ENCODE data around the gene POU5F2.

Gene POU5F2

DNA sequence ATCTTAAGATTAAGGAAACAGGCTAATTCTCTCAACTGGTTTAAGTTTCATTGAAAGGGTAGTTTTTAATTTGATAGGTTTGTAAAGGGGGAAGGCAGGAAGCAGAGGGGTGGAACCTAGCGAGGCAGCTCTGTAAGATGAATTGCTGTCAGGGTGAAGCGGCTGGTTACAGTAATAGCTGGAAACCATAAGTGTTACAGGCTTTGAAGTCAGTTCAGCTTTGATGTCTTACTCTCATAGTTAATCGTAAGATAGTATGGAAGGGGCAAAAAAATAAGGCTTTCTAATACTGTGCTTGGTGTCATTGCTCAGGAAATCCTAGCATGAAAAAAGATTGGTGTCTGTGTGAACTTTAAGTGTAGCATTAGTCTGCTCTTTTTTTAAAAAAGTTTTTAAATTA, 20.3 kb downstream of the POU5F2 start:
- DNase-seq (ENCODE audit: extremely low spot score, insufficient read length, low read depth), result no peak
- no peak for FAIRE-seq

- no peak for DNase-seq (ENCODE audit: extremely low spot score, insufficient read length, low read depth)
- FAIRE-seq, result no peak
These were observed 24.2 kb downstream of the POU5F2 start for GRCh38 chr5:93717162-93717561.

GRCh38 chr5:93716453-93716852, 24.9 kb downstream of the POU5F2 start:
- FAIRE-seq (no peak), DNase-seq (ENCODE audit: extremely low spot score, insufficient read length, low read depth) (no peak)

- DNase-seq (ENCODE audit: extremely low spot score, insufficient read length, low read depth), result no peak
- FAIRE-seq, result no peak
These were observed 25.6 kb downstream of the POU5F2 start for GRCh38 chr5:93715761-93716160.

DNA sequence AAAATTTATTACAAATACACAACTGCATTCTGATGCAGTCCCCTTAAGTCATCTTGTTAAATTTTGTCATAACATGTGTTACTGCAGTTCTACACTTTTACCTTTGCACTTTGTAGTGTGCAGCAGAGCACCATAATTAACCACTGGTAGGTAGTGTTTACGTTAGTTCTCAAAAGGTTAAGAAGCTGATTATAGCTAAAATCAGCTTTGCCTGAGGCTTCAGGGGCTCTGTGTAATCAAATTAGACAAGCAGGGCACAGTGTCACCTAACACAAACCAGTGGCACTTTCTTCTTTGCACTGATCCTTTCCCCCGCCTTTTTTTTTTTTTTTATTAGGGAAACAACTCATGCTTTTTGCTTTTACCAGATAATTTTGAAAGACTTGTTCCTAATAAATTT, 26.1 kb downstream of the POU5F2 start:
- no peak for DNase-seq (ENCODE audit: extremely low spot score, insufficient read length, low read depth)
- no peak for FAIRE-seq

- no peak for DNase-seq (ENCODE audit: extremely low spot score, insufficient read length, low read depth)
- FAIRE-seq, result no peak
These were observed 33.0 kb downstream of the POU5F2 start for GRCh38 chr5:93708442-93708841.

- no peak for DNase-seq (ENCODE audit: extremely low spot score, insufficient read length, low read depth)
- no peak for FAIRE-seq
These were observed 35.5 kb downstream of the POU5F2 start for GRCh38 chr5:93705896-93706295.

DNA sequence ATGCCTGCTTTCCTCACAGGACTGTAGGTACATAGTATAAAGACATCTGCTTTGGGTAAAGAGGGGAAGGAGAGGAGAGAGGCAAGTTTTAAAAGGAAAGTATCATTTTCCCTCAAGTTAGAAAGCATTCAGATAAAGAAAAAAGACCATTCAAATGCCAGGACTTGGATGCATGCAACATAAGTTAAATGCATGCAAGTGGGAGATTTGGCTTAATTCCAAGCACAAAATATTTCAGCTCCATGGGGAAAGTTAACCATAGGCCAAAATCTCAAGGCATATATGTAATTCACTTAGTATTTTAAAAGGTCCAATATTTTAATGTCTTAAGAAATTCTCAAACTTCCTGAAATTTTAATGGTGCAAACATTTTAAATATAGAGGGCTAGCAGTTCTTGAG, 36.4 kb downstream of the POU5F2 start:
- FAIRE-seq, result no peak
- DNase-seq (ENCODE audit: extremely low spot score, insufficient read length, low read depth), result no peak

DNA sequence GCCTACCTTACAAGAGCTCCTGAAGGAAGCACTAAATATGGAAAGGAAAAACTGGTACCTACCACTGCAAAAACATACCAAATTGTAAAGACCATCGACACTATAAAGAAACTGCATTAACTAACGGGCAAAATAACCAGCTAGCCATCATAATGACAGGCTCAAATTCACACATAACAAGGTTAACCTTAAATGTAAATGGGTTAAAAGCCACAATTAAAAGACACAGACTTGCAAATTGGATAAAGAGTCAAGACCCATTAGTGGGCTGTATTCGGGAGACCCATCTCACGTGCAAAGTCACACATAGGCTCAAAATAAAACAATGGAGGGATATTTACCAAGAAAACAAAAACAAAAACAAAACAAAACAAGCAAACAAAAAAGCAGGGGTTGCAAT, 49.4 kb downstream of the POU5F2 start:
- DNase-seq (ENCODE audit: extremely low spot score, insufficient read length, low read depth) (no peak), FAIRE-seq (no peak)

Data from GM18507 (cell line).